ENCODE data around the gene MRAS.

DNA sequence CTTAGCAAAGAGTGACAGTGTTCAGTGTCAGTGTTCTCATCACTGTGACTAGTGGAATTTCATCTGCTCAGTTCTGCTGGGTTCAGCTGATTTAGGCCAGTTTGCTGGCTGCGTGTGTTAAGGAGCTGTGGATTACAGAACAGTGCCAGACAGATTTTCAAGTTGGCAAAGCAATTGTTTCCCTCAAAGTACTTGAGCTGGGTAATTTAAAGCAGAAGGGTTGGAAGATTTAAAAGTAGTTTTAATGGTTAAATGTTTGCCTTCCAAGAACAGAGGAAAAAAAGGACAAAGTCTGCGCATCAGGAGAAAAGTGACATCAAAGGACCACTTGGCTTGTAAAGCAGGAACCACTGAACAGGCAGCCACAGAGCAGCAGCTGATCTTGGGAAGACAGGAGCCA, 94.7 kb downstream of the MRAS start:
- TF ChIP-seq, protein P1, sequence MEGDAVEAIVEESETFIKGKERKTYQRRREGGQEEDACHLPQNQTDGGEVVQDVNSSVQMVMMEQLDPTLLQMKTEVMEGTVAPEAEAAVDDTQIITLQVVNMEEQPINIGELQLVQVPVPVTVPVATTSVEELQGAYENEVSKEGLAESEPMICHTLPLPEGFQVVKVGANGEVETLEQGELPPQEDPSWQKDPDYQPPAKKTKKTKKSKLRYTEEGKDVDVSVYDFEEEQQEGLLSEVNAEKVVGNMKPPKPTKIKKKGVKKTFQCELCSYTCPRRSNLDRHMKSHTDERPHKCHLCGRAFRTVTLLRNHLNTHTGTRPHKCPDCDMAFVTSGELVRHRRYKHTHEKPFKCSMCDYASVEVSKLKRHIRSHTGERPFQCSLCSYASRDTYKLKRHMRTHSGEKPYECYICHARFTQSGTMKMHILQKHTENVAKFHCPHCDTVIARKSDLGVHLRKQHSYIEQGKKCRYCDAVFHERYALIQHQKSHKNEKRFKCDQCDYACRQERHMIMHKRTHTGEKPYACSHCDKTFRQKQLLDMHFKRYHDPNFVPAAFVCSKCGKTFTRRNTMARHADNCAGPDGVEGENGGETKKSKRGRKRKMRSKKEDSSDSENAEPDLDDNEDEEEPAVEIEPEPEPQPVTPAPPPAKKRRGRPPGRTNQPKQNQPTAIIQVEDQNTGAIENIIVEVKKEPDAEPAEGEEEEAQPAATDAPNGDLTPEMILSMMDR (IDR thresholded peaks at IDR 0.05), result no peak
- TF ChIP-seq POLR2A (IDR thresholded peaks at IDR 0.05), result no peak
